Sigmoid colon (tissue), 7 donors: ENCODE results near the gene DENND1B. TPM values are rescaled to one million over a fixed set of nuclear protein-coding genes. Genes with fewer than 3 reads are reported as not detected.

ENCODE experiments used
- DNase-seq: peaks from one replicate; pipeline ENCODE4 v3.0.0-alpha.2; 2019
- H3K27ac ChIP-seq, 4 donors: fragments of 200-600 bp; sonication (generic); one replicate each; pipeline ENCODE4 v1.5.1; 2016 to 2019; ENCODE audit warnings: mild to moderate bottlenecking in 1 of 4
- H3K27me3 ChIP-seq, 3 donors: fragments of 200-600 bp; sonication (generic); one replicate each; pipeline ENCODE4 v1.5.1; 2019; ENCODE audit warnings: mild to moderate bottlenecking in 1 of 3
- H3K36me3 ChIP-seq, 4 donors: fragments of 200-600 bp; sonication (generic); one replicate each; pipeline ENCODE4 v1.5.1; 2016 to 2019
- H3K4me1 ChIP-seq, 4 donors: fragments of 200-600 bp; sonication (generic); one replicate each; pipeline ENCODE4 v1.5.1; 2017 to 2019
- H3K4me3 ChIP-seq, 4 donors: fragments of 200-600 bp; sonication (generic); one replicate each; pipeline ENCODE4 v1.5.1; 2017 to 2019; ENCODE audit warnings: mild to moderate bottlenecking in 2 of 4, moderate library complexity in 1 of 4
- H3K9me3 ChIP-seq, 4 donors: fragments of 200-600 bp in 3 of 4; sonication (generic) in 3 of 4; one replicate each; pipeline versions ENCODE4 v1.5.1 to v1.6.1; 2013 to 2019
- CTCF ChIP-seq, 4 experiments: fragments of 450-650 bp in 3 of 4; fragments of 200-600 bp in 1 of 4; IDR thresholded peaks; one replicate each; pipeline ENCODE4 v1.5.1; 2016 to 2019; ENCODE audit warnings: antibody characterized with exemption in 4 of 4, mild to moderate bottlenecking in 3 of 4, moderate library complexity in 2 of 4
- EP300 ChIP-seq, 4 donors: sonication (generic); formaldehyde crosslinking; IDR thresholded peaks; one replicate each; pipeline ENCODE4 v1.6.1; 2017; ENCODE audit warnings: antibody characterized with exemption in 4 of 4
- POLR2A ChIP-seq, 2 donors: fragments of 450-650 bp; IDR thresholded peaks; one replicate each; pipeline ENCODE4 v1.6.1; 2016; ENCODE audit warnings: antibody characterized with exemption in 2 of 2, mild to moderate bottlenecking in 2 of 2, moderate library complexity in 2 of 2
- POLR2AphosphoS5 ChIP-seq, 4 donors: sonication (generic); formaldehyde crosslinking; IDR thresholded peaks; one replicate each; pipeline ENCODE4 v1.6.1; 2017; ENCODE audit warnings: antibody characterized with exemption in 4 of 4
- WGBS, 2 donors: extraction: QIAGEN DNeasy Blood & Tissue Kit; methylation state at CpG; one replicate each; pipeline ENCODE4 v1.1.7; 2013; 5-methylcytosine and 5-hydroxymethylcytosine counted together
- intact Hi-C: fragments of 100-400 bp; cut with DNase I; formaldehyde crosslinking; loops from one replicate; pipeline ENCODE4 v1.15.1; 2023
- polyA plus RNA-seq, 3 donors: library from polyadenylated mRNA; stranded (reverse); fragments of 200-250 nt; gene quantifications; one replicate each; pipeline ENCODE4 v1.2.3, GENCODE V29; 2013
- total RNA-seq, 4 donors: library from RNA; depleted of rRNA; stranded (reverse); fragments of >200 nt; gene quantifications; one replicate each; pipeline ENCODE4 v1.1.0, GENCODE V29; 2016
- donor health status: healthy with polysubstance abuse.
- donor health status: Bipolar disorder and iron deficiency.
- donor health status: healthy.

Gene DENND1B
- total and polyA plus RNA-seq, 7 donors: 6.6 to 16.8 (median 9.5) TPM

- peaks cover 0 to 17% (median 0%) of the 10 kb centered on the region in 4 donors for H3K4me1 ChIP-seq
- no peaks in the 10 kb centered on the region for H3K27me3 ChIP-seq
- no peak for TF ChIP-seq CTCF (IDR thresholded peaks at IDR 0.05)
- TF ChIP-seq POLR2A (IDR thresholded peaks at IDR 0.05): no peak
- TF ChIP-seq EP300 (IDR thresholded peaks at IDR 0.05): no peak
- no peak for TF ChIP-seq POLR2AphosphoS5 (IDR thresholded peaks at IDR 0.05)
- H3K9me3 ChIP-seq: peaks cover 0 to 6% (median 3%) of the 10 kb centered on the region in 4 donors
- no peak for DNase-seq
- no peak overlapping the region for H3K4me3 ChIP-seq
- H3K27ac ChIP-seq: no peak overlapping the region
- intact Hi-C loops: no loop called here
- no peaks in the 10 kb centered on the region for H3K36me3 ChIP-seq
These were observed 82.3 kb downstream of the DENND1B start for GRCh38 chr1:197692965-197693364.

- no peak overlapping the region for H3K4me3 ChIP-seq
- DNase-seq: no peak
- no peak for TF ChIP-seq POLR2AphosphoS5 (IDR thresholded peaks at IDR 0.05)
- no peak for TF ChIP-seq CTCF (IDR thresholded peaks at IDR 0.05)
- TF ChIP-seq POLR2A (IDR thresholded peaks at IDR 0.05): no peak
- TF ChIP-seq EP300 (IDR thresholded peaks at IDR 0.05): no peak
- peaks cover 0 to 17% (median 0%) of the 10 kb centered on the region in 4 donors for H3K4me1 ChIP-seq
- intact Hi-C loops: no loop called here
- 17 to 67% methylated on average over 1 of the region's 1 CpG for WGBS, 2 donors
- peaks cover 0 to 6% (median 3%) of the 10 kb centered on the region in 4 donors for H3K9me3 ChIP-seq
- H3K27me3 ChIP-seq: no peaks in the 10 kb centered on the region
- H3K36me3 ChIP-seq: no peaks in the 10 kb centered on the region
- H3K27ac ChIP-seq: no peak overlapping the region
These were observed 83.5 kb downstream of the DENND1B start for GRCh38 chr1:197691816-197692215.

- intact Hi-C loops: no loop called here
- H3K36me3 ChIP-seq: no peaks in the 10 kb centered on the region
- DNase-seq: no peak
- H3K4me1 ChIP-seq: peaks cover 0 to 9% (median 0%) of the 10 kb centered on the region in 4 donors
- H3K27ac ChIP-seq: no peak overlapping the region
- TF ChIP-seq POLR2A (IDR thresholded peaks at IDR 0.05): no peak
- H3K4me3 ChIP-seq: no peak overlapping the region
- H3K27me3 ChIP-seq: no peaks in the 10 kb centered on the region
- peaks cover 0 to 6% (median 3%) of the 10 kb centered on the region in 4 donors for H3K9me3 ChIP-seq
- 92 to 94% methylated on average over 3 of the region's 3 CpGs for WGBS, 2 donors
These were observed 85.2 kb downstream of the DENND1B start for GRCh38 chr1:197690074-197690473.

GRCh38 chr1:197688233-197688632 lies 87.0 kb downstream of the DENND1B start:
- TF ChIP-seq EP300 (IDR thresholded peaks at IDR 0.05) (no peak), POLR2AphosphoS5 (IDR thresholded peaks at IDR 0.05) (no peak), CTCF (IDR thresholded peaks at IDR 0.05) (no peak), POLR2A (IDR thresholded peaks at IDR 0.05) (no peak)
- intact Hi-C loops: no loop called here
- Histone ChIP-seq H3K27me3 (no peaks in the 10 kb centered on the region), H3K9me3 (peaks cover 0 to 6% (median 3%) of the 10 kb centered on the region in 4 donors), H3K4me3 (no peak overlapping the region), H3K36me3 (no peaks in the 10 kb centered on the region), H3K27ac (no peak overlapping the region), H3K4me1 (no peaks in the 10 kb centered on the region)
- 94 to 96% methylated on average over 1 of the region's 1 CpG for WGBS, 2 donors
- no peak for DNase-seq

- intact Hi-C loops: no loop called here
- no peak for DNase-seq
- H3K4me3 ChIP-seq: no peak overlapping the region
- H3K36me3 ChIP-seq: no peaks in the 10 kb centered on the region
- TF ChIP-seq POLR2AphosphoS5 (IDR thresholded peaks at IDR 0.05): no peak
- no peak for TF ChIP-seq EP300 (IDR thresholded peaks at IDR 0.05)
- TF ChIP-seq POLR2A (IDR thresholded peaks at IDR 0.05): no peak
- TF ChIP-seq CTCF (IDR thresholded peaks at IDR 0.05): no peak
- no peak overlapping the region for H3K27ac ChIP-seq
- H3K4me1 ChIP-seq: no peaks in the 10 kb centered on the region
- H3K27me3 ChIP-seq: no peaks in the 10 kb centered on the region
- WGBS, 2 donors: 81 to 94% methylated on average over 6 of the region's 6 CpGs
- peaks cover 0 to 6% (median 3%) of the 10 kb centered on the region in 4 donors for H3K9me3 ChIP-seq
These were observed 88.5 kb downstream of the DENND1B start for GRCh38 chr1:197686702-197687355.
